ENCODE data around the gene PGM5.

Gene PGM5

GRCh38 chr9:68495247-68495646, 138.8 kb downstream of the PGM5 start:
- DNase-seq (ENCODE audit: low read depth in 2 of 2), result no peak

- no peak for DNase-seq (ENCODE audit: low read depth in 2 of 2)
These were observed 139.9 kb downstream of the PGM5 start for GRCh38 chr9:68496356-68496755.

DNA sequence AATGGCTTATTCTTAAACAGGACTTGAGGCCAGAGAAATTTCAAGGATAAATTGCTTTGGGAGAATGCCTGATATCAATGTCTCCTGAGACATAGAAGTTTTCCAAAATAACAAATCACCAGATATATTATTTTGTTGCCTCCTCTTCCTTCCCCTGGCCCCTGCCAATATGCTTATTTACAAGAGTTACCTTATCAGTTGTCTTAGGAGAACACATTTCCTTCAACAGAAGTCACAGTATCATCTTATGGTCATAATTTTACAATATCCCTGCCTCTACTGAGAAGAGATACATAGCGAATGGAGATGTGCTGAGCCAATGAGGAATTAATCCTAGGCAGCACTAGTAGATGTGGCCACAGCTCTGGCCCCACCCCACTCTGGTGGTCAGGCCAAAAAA, 141.2 kb downstream of the PGM5 start:
- DNase-seq (ENCODE audit: low read depth in 2 of 2), result no peak

DNA sequence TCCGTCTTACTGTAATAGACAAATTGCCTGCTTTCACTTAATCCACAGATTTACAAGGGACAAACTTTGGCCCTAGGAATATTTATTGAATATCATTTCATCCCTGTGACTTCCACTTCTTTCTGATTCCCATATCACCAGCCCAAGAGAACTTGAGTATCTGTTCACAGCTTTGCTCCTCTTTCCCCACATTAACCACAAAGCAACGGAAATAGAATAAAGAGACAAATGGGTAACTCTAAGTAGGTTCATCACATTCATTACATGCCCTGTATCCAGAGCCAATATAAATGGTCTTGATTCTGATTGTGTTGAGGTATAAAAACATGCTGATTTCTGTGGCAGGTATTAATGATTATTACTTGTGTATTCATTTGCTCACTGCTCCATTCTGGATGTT, 142.4 kb downstream of the PGM5 start:
- no peak for DNase-seq (ENCODE audit: low read depth in 2 of 2)

- DNase-seq (ENCODE audit: low read depth in 2 of 2), result no peak
These were observed 144.3 kb downstream of the PGM5 start for GRCh38 chr9:68500457-68501381.

DNA sequence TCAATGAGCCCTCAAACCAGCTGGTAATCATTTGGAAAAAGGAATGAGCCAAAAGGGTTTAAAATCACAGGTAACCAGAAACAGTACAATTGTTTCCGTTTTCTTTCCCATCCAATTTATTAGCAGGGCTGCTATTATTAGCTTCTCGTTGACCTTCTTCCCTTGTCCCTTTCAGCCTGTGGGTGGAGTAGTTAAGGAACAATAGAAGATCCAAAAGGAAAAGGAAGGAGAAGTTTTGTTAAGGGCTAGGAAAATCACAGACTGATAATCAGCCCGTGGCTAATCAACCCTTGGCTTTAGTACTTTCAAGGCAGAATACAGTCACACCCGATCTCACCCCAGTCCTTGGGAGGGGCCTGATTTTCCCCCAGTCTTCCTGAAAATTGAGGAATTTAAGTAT, 145.9 kb downstream of the PGM5 start:
- DNase-seq (ENCODE audit: low read depth in 2 of 2), result no peak

DNA sequence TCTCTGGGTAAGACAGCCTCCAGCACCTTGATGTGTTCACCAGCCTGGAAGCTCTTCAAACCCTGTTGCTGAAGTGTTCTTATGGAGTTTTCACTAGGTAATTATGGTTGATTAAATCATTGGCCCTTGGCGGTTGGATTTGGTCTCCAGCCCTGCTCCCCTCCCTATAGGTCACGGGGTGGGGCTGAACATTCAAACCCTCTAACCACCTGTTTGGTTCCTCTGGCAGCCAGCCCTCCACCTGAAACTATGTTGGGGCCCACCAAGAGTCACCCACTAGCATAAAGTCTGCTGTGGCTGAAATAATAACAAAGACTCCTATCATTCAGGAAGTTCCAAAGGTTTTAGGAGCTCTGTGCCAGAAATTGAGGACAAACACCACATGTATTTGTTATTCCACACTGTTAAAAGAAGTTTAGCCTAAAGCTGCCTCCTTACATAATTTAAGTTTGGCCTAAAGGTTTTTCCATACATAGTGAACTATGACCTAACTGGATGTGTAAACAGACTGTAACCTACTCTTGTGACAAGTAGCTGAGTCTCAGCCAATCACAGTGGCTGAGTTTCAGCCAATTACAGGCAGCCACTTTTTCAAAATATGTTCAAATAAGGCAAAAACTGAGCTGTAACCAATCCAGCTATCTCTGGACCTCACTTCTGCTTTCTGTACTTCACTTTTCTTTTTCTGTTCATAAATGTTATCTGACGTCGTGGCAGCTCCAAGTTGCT, 149.4 kb downstream of the PGM5 start:
- no peak for DNase-seq (ENCODE audit: low read depth in 2 of 2)

DNA sequence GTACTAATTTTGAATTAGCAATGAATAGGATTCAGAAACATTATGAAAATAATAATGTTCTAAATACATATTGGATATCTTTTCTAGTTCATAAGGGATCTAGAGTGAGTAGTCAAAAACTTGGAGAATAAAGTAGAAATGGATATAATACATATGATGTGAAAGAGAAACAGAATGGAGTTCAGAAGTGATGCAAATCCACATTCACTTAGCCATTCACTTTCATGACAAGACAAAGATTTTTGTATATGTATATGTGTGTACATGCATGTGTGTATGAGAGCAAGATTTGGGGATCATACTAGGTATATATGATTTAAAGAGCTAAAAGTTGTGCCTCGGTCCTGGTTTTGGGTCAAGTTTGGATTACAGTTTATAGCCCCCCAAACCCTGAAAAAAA, 150.1 kb downstream of the PGM5 start:
- DNase-seq (ENCODE audit: low read depth in 2 of 2), result no peak

GRCh38 chr9:68507130-68507805, 150.9 kb downstream of the PGM5 start:
- no peak for DNase-seq (ENCODE audit: low read depth in 2 of 2)

DNA sequence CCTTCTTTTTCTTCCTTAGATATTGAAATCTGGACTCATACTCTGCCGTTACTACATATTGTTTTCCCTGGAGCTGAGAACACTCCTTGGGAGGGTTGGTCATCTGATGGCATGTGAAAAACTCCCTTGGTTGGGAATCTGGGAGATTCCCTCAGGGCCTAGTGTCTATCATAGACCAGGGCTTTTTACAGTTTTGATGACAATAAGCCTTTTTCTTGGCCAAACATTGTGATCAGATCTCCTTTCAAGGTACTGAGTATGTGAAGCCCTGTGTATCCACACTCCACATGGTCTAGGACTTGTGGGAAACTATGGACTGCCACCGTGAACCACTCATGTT, 151.4 kb downstream of the PGM5 start:
- DNase-seq (ENCODE audit: low read depth in 2 of 2), result no peak

DNA sequence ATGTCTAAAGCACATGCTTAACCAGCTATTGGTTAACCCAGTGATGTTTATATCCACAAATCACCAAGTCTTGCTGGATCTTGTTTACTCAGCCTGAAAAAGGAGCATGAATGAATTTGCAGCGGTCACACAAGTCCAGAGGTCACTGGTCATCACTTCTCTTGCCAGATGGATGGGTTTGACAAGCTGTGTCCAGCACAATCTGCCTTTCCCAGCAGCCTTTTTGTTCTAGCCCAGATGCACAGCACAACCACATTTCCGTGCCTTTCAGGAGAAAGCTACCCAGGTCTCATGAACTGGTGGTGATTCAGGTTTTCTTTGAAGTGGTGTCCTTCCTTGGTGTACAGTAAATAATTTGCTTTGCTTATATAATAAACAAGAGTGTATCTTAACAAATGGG, 152.1 kb downstream of the PGM5 start:
- DNase-seq (ENCODE audit: low read depth in 2 of 2), result no peak

DNA sequence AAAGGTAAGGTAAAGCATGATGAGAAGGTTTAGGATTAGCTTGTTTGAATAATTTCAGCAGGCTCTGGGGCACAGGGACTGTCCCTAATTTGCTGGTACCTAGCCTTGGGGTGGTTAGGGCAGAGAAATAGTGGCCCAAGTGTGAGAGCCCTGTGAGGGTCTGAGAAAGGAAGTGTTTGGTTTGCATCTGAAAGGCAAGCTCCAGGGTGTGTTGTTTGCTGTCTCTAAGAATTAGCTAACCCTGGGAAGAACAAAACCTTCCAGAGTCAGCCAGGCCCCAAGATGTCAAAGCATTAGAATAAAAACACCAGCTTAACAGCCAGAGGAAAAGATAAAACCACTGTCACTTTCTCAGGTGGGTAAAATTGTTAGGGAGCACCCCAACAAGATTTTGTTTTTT, 153.3 kb downstream of the PGM5 start:
- DNase-seq (ENCODE audit: low read depth in 2 of 2), result no peak

GRCh38 chr9:68513385-68513784, 157.0 kb downstream of the PGM5 start:
- DNase-seq (ENCODE audit: low read depth in 2 of 2), result no peak

DNA sequence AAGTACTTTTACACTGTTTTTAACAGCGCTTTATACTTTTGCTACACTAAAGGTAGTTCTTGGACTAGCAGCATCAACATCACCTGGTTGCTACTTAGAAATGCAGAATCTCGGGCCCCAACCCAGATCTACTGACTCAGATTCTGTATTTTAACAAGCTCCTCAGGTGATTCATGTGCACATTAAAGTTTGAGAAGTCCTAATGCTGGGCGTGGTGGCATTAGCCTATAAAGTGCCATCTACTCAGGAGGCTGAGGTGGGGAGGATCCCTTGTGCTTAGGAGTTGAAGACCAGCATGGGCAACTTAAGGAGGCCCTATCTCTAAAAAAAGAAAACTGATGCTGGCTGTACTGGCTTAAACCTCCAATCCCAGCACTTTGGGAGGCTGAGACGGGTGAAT, 157.6 kb downstream of the PGM5 start:
- DNase-seq (ENCODE audit: low read depth in 2 of 2), result no peak

DNA sequence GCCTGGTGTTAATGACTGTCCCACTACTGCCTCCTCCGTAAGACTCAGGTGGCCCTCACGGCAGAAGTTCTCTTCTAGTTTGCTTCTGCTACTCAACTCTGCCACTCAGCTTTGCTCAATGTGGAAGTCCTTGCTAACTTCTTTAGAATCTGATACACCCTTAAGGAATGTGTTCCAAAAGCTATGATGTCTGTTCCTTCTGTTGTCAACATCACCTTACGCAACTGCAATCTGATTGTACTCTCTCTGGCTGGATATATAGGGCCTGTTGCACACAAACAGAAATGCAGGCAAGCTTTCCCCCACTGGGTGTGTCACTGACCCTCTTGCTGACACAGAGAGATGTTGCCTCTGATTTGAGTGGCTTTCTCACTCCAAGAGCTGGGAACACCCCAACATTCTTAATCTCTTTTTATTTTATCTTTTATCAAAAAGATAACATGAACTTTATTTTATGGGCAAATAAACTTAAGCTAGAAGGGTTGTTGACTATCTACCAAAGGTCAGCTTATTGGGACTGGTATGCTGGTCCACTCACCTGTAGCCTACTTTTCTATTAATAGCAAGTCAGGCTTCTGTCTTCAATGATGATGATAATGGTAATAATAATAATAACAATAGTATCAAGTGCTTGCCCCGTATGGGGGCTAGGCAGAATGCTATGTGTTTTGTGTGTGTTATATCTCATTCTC, 159.1 kb downstream of the PGM5 start:
- no peak for DNase-seq (ENCODE audit: low read depth in 2 of 2)

DNA sequence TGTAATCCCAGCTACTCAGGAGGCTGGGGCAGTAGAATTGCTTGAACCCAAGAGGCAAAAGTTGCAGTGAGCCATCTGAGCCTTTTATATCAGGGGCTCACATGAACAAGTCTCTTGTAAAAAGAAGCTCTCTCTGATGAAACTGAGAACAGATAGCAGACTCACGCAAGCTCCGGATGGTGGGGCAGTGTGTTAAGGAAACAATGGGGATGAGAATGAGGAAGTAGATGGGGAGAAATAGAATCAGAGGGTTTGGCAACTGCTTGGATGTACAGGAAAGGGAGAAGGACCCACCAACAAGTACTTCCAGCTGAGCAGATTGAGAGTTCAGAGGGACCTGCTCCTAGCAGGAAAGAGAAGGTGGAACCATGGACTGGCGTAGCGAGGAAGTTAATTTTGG, 165.7 kb downstream of the PGM5 start:
- no peak for DNase-seq (ENCODE audit: low read depth in 2 of 2)

- no peak for DNase-seq (ENCODE audit: low read depth in 2 of 2)
These were observed 166.5 kb downstream of the PGM5 start for GRCh38 chr9:68522954-68523353.

GRCh38 chr9:68523367-68523936, 167.0 kb downstream of the PGM5 start:
- no peak for DNase-seq (ENCODE audit: low read depth in 2 of 2)

GRCh38 chr9:68530618-68531017, 174.2 kb downstream of the PGM5 start:
- DNase-seq (ENCODE audit: low read depth in 2 of 2), result no peak

DNA sequence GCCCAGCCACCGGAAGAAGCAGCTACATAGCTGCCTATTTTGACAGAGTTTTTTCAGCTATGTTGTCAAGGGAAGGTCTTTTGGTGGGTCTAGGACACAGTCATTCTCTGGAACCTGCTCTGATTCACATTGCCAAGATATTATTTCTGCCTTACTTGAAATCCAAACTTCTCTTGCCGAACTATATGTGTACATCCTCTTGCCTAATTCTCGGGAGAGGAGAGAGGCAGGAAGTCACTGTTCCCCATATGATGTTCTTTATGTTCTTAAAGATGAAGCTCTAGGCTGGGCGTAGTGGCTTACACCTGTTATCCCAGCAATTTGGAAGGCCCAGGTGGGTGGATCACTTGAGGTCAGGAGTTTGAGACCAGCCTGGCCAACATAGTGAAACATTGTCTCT, 175.7 kb downstream of the PGM5 start:
- no peak for DNase-seq (ENCODE audit: low read depth in 2 of 2)

DNA sequence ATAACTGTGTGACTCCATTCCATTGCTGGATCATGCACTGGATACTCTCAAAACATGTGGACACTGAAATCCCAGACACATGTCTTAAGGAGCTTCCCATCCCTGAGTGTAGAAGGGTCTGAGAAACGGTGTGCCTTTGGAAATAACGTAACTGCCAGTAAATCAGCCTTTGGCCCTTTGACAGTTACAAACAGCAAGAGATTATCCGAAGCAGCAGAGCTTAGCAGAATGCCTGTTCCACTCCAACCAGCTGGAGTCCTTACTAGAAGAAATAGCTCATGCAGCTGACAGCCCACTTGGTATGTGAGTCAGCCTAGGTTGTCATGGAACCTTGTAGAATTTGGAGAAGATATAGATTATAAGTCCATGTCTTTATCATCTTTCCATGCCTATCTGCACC, 177.3 kb downstream of the PGM5 start:
- no peak for DNase-seq (ENCODE audit: low read depth in 2 of 2)
